GM18858 (cell line): ENCODE data around the gene CAPN14.

ENCODE experiments used
- ATAC-seq: cut with Tn5 transposase; IDR thresholded peaks from one replicate; pipeline ENCODE4 v1.9.1; 2021; ENCODE audit not compliant: unreplicated experiment

Gene CAPN14

DNA sequence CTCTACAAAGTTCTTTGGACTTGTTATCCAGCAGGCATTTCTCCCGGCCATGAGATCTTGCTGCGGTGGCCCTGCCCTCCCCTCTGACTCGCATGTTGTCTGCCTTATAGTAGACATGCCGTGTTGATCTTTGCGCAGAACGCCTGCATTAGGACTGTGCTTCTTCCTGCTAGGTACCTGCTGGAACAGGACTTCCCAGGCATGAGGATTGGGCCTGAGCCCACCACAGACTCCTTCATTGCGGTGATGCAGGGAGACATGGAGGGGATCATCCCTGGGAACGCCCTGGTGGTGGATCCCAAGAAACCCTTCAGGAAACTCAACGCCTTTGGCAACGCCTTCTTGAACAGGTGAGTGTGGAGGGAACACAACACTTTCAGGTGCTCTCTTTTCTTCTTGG, 26.8 kb upstream of the CAPN14 start:
- ATAC-seq: no peak

DNA sequence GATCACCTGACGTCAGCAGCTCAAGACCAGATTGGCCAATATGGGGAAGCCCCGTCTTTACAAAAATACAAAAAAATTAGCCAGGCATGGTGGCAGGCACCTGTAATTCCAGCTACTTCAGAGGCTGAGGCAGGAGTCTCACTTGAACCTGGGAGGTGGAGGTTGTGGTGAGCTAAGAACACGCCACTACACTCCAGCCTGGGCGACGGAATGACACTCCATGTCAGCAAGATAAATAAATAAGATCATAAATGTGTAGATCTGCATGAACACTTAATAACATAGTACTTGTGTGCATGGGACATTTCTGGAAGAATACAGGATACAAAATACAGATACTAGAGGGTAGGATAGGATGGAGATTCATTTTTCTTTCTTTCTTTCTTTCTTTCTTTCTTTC, 25.7 kb upstream of the CAPN14 start:
- no peak for ATAC-seq

DNA sequence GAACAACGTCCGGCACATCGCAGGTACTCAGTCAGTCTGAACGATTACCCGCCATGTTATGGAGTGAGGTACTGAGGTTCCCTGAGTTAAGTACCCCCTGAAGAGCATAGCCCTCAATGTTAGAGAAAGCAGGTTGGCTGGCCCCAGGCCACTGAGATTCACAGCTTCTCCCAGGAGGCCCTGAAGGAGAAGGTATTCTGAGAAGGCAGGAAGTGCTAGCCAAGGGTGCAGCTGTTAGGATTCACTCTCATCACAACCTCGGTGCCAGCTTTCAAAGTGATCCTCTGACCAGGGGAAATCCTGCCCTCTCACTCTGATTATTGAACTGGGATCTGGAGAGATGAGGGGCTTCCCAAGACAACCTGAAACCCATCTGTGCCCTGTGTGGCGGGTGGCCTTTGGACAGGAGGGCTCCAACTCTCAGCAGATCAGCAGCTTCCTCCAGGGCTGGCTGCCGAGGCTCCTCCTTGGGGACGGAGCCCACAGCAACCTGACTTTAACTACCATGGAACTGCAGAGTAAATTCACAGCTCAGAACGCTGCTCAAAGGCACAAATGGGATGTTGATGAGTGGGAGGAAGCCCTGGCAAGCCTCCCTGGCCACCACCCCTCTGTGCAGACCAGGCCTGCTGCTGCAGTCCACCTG, 24.4 kb upstream of the CAPN14 start:
- ATAC-seq: no peak

DNA sequence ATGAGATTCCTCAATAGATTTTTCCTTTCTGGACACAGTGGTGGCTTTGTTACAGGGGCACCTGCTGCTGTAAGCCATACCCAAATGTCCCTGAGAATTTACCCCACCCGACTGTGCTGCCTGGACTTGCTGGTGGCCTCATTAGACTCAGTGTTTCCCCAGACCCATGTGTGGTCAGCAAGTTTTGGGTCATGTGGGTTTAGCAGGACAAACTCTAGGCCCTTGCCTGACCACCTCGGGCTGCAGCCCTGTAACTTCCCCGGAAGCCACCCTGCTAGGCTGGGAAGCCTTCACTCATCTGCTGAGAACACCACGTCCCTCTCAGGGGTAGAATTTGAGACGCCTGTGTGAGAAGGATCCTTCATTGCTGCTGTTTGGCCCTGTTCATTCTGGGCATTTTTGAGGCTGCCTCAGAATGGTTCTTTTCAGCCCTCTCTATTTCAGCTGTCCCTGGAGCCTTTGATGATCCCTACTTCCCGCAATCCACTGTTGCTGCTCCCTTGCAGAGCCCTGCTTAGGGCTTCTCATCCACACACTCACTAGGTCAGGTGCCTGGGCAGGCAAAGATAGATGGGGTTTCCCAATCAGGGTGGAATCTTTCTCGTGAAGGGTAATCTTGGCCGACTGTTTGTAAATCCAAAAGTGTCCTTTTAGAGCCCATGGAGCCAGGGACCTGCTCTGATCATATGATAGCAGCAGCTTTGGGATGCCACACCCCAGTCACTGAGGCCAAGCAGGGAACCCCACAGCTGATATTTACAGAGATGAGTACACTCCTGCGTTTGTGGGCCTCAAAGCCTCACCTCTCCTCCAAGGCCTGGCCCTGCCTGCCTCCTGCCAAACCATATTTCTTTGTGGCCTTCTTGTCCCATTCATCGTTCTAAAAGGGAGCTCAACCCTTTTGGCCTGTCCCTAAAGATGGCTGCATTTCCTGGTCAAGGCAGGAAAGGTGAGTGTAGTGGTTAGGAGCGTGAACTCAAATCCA, 23.4 kb upstream of the CAPN14 start:
- no peak for ATAC-seq

DNA sequence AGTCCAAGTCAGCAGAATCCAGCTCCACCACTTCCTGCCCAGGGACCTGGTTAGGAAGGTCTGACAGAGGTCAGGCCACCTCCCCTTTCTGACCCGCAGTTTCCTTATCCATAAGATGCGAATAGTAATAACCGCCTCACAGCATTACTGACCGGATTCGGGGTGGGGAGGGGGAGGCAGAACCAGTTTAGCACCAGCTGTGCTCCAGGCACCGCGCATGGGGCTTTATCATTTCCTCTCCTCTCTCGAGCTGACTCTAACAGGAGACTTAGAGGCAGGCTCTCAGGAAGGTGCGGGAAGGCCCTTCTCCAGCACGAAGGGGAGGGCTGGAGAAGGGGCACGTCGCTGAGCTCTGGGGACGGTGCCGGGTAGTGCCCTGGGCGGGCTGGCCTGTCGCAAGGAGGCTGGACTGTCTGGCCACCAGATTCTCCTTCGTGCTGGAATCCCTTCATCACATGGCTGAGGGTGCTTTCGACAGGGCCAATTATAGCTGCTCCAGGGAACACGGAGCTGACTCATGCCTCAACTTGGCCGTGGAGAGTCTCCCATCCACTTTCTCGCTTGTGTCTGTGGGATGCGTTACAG, 22.4 kb upstream of the CAPN14 start:
- ATAC-seq: no peak

DNA sequence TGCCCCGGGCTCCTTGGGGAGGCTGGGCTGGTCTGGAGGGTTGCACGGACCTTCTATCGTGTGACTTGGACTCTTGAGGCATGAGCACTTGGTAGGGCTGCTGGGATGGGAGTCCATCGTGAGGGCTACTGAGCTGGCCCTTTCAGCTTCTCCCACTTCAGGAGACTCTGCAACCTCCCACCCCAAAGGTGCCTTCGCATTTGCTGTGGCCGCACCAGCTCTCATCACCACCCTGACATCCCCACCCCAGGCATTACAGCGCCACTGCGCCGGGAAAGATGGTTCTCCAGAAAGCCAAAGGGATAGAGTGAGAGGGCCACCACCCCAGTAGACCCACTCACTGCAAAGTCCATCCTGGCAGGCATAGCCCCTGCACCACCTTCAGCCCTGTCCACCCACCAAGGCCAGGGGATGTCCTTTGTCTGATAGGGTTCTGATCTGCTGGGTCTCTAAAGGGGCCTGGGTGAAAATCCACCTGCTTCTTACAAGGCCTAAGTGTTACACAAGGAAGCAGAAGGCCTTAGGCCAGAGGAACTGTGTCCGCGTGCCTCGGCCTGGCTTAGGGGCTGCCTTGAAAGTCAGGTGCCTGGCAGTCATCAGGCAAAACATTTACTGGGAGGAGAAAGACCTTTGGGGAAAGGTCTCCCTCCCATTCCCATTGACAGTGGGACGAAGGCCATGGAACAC, 21.7 kb upstream of the CAPN14 start:
- ATAC-seq: no peak

DNA sequence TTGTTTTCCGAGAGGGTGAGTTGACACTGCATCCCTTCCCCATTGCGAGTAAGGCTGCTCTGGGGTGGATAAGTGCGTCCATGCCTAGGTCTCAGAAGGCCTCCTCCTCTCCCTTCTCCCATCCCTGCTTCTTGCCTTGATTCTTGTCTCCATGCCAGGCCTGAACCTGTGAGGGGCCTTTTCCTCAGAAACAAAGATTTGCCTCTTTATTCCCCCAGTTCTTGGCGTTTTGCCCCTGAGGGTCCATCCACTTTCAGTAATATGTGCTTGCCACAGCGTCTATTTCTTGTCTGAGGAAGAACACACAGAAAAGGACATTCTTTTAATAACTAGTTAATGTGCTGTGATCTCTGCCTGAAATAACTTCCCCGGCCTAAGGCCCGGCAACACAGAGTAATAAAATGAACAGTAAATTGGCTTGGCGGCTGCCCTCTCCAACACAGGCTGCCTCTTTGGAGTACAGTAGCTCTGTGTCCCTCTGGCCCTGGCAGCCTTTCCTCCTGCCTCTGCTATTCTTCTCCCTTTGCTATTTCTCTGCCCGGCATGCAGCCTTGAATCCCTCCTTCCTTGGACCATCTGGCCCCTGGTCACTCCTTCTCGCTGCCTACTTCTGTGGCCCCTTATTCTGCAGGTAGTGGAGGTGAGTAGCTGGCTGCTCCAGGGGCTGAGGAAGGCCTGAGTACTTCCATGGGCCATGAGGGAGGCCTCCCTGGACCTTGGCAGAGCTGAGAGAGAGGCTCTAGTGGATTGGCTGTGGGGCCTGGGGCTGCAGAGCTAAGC, 21.0 kb upstream of the CAPN14 start:
- ATAC-seq: no peak

DNA sequence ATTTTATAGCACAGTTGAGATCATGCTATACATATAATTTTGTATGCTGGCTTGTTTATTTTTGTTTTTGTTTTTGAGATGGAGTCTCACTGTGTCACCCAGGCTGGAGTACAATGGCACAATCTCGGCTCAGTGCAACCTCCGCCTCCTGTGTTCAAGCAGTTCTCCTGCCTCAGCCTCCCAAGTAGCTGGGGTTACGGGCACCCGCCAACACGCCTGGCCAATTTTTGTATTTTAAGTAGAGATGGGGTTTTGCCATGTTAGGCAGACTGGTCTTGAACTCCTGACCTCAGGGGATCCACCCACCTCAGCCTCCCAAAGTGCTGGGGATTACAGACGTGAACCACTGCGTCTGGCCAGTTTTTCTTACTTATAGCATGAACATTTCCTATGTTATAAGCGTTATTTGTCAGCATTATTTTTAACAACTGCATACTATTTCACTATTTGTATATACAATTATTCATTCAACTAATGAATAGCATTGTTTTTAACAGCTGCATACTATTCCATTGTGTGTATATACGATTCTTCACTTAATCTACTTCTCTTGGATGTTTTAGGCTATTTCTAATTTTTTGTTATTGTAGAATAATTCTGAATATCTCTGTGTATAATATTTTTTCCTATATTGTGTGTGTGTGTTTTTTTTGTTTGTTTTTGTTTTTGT, 20.2 kb upstream of the CAPN14 start:
- no peak for ATAC-seq

DNA sequence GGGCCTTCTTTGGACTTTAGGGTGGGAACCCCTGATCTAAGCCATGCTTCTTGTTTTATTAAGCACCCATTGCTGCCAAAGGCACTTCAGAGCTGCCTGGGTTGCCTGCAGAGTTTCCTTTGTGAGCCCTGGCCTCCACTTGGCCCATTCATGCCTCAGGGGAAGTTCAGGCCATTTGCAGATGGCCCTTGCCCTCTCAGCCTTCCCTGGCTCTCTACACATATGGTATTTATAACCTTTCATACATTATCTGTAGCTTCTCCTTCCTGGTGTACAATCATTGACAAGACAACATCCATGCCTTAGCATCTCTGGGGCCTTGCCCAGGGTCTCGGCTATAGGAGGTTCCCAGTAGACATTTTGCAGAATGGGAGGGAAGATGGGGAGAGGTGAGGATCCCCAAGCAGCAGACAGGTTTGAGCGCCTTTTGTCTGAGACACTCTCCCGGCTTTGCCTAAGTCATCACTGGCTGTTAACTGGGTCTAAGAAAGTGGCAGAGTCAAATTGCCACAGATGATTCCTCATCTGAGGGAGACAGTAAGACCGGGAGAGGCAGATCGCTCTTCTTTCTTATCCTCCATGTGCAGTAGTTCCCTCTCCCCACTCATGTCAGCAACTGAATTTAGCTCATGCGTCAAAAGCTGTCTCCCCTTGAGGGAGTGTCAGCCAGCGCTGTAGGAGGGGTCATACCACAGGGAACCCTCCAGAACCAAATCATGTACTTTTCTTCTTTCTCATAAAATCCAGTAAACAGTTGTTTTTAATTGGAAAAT, 19.3 kb upstream of the CAPN14 start:
- no peak for ATAC-seq

DNA sequence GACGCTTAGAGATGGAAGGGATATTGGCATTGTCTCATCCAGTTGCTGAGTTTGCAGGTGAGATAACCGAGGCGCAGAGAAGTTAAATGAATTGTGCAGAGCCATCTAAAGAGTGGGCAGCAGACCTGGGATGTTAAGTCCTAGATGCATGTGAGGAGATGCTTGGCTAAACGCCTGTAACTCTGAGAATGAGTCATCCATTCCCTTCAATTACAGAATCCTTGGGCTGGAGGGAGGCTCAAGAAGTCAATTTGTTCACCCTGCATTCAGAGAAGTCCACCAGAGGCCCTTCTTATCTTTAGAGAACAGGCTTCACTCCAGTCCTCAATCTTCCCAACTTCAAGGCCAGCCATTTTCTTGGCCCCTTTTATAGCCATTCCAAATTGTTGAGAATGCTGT, 18.2 kb upstream of the CAPN14 start:
- no peak for ATAC-seq

DNA sequence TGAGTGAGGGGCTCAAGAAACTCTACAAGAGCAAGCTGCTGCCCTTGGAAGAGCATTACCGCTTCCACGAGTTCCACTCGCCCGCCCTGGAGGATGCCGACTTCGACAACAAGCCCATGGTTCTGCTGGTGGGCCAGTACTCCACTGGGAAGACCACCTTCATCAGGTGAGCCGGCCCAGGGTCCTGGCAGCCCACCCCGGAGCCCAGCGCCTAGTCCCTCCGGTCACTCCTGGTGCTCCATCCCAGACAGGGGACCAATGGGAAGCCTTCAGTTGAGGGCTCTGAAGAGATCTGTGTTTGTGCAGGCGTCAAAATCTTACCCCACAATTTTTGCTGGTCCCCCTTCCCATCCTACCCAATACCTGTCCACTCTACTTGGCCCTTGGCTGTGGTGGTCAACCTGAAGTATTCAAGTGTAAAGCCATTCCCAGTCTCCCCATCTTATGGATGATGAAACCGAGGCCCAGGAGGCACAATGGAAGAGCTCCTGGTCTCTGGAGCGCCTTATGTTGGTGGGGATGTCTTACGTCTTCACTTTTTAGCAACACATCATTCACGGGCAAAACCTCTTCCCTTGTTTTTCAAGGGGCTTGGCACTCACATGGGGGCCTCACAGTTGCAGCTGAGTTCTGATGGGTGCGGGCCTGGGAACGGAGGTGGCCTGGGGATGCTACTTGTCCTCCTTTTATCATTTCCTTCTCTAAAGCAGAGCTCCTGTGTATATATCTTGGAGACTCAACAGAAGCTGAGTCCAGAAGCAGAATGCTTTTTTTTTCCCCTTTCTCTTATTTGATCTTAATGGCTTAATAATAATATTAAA, 17.6 kb upstream of the CAPN14 start:
- ATAC-seq: no peak

DNA sequence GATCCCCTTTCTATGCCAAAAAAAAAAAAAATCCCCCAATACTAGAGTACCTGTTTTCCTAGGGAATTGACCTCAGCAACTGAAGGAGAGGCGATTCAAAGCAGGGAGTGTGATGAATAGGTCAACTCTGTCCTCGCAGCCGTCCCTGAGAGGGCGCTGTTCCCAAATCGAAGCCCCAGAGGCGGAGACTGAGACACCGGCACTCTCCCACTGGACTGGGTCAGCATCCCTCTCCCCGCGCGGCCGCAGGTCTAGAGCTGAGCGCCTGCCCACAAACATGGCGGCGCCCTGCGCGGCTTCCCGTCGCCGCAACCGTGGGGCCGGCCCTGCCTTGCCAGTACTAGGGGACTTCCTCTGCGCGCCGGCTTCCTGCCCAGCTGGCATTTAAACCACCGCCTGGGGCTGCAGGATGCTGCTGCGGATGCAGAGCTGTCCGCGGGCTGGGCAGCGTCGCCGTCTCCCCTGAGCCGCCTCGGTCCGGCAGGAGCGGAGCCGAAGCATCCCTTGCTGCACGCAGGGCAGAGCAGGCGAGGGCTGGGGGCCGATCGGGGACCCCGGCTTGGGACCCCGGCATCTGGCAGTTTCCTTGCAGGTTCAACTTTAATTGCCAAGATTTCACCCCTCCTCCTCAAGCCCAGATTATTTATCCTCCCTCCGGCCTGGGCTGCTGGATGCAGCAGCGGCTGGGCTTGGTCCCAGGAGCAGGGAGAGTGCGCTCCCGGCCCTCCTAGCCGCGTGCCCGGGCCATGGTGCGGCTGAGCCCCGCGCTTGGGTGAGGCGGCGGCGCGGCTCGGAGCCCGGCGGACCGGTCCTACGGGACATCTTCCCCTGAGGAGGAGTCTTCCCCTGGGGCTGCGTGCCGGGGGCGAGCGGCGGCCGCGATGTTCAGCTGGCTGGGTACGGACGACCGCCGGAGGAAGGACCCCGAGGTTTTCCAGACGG, 16.7 kb upstream of the CAPN14 start, which contains the start of gene EHD3:
Gene EHD3, plus strand, starts transcription at position 412 of the 942 bp plus-strand sequence. Its CDS starts 470 bp downstream, at position 882.
- ATAC-seq: peak; percentile 95

DNA sequence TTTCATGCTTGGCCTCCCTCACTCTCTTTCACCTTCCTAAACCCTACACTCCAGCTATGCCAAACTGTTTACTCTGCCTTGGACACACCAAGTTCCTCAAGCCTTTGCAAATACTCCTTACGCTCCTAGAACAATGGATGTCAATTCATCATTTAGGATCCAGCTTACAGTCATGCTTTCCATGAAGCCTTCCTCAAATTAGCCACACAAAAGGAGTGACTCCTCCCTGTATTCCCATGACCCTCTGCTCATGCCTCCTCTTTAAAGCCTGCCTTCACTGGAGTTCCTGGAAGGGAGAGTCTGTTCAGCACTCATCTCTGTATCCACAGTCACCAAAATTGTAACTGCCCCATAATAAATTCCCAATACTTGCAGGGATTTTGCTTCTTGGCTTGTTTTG, 15.9 kb upstream of the CAPN14 start:
- ATAC-seq: no peak

DNA sequence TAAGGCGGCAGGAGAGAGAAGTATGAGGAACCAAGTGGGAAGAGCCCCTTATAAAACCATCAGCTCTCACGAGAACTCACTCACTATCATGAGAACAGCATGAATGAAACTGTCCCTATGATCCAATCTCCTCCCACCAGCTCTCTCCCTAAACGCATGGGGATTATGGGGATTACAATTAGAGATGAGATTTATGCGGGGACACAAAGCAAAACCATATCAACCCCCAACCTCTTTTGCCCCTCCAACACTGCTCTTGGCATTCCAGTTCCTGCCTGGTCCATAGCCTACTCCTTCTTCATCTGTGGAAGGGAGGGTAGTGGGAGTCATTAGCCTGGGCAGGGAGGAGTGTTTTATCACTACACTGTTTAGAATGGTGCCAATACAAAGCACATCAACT, 15.3 kb upstream of the CAPN14 start:
- ATAC-seq: no peak

DNA sequence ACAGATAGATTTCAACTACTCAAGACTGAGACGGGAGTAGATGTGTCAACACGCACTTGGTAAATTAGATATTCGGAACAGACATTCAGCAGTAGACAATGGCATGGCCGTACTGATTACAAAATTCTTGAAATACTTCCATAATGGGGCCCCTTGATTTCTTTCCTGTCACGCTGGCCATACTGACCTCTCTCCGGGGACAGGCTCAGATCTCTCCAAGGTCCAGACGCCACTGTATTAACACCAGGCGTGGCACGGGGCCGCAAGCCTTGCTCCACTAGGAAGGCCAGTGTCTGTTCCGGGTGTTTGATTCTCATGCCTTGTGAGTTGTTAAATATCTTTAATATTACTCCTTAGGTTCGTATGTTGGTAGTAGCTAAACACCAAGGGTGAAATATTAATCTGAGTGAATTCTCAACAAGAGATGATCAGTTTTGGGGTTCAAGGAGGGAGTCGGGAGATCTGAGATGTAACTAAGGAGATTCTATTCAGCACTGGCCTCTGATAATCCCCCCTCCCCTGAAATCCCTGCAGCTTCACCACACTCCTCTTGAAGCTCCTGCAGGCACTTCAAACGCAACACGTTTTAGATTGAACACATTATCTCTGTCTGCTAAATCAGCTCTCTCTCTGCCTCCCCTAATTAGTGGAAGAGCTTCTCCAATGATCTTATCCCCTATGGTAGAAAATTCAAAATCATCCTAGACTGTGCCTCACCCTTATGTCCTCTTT, 14.4 kb upstream of the CAPN14 start:
- no peak for ATAC-seq

DNA sequence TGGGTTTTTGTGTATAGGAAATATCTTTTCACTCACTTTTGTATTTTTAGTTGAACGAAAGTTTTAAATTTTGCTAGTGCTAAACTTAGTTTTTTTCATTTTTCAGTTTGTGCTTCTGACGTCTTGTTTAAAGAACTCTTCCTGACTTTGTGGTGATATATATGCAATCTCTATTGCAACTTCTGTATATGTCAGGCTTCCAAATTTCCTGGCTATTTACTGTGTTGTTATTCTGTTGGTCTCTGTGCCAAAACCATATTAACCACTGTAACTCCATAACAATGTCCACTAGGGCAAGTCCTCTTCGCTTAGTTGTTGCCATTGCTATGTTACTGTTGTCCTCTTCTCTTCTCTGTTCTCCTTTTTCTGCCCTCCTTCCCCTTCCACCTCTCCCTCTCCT, 13.4 kb upstream of the CAPN14 start:
- no peak for ATAC-seq

DNA sequence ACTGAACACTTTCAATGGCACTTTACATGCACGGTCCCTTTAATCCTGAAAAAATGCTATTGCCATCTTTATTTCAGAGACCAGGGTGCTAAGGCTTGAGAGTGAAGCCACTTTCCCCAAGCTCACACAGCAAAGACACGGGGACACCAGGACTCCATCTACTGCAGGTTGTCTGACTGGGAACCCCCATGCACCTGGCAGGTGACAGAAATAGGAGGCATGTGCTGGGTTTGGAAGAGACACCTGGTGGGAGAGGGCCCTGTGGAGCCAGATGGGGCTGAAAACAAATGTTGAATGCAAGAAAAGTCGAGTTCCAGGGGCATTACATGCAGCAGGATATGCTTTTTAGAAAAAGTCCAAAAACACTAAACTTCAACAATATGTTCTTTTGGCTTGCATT, 11.4 kb upstream of the CAPN14 start:
- no peak for ATAC-seq
